IPS DF 4.7 (cell line): ENCODE measurements around the gene ELAC2.

Experiments
- DNase-seq: peaks from one replicate; pipeline ENCODE4 v3.0.0-alpha.2; 2013; ENCODE audit warnings: low spot score; ENCODE audit errors: extremely low read depth

The ELAC2 gene

DNA sequence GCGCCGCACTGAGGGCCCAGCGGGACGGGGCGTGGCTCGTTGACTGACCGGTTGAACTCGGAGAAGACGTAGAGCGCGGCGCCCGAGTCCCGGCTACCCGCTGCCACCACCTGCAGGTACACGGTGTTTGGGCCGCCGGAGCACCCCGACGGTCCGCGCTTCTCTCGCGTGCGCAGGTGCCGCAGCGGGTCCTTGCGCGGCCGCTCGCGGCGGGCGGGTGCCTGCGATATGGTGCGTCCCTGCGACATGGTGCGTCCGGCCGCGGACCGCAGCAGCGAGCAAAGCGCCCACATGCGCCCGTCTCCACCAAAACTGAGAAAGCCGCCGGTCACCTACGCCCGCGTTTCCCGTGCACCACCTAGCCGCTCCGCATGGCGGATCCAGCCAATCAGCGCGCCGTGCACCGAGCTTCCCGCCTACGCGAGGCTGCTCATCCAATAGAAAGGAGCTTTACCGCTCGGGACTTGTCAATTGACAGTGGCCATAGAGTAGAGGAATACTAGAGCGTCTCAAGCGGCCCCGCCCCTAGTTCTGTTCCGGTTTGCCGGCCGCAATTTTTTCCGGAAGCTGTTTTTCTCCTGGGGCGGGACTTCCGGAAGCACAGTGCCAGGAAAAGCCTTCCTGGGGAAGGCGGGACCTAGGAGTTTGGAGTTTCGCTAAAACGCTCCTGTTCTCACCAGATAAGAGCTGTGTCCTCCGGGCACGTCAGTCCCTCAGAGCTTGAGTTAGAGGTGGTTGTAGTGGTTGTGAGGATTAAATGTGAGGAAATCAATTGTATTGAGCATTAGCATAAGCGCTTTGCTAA, at the start of gene ELAC2:
Gene ELAC2, minus strand, starts transcription at position 373 of the 805 bp plus-strand sequence. Its CDS starts 80 bp downstream, at position 293.
- DNase-seq, result peak; percentile 85

DNA sequence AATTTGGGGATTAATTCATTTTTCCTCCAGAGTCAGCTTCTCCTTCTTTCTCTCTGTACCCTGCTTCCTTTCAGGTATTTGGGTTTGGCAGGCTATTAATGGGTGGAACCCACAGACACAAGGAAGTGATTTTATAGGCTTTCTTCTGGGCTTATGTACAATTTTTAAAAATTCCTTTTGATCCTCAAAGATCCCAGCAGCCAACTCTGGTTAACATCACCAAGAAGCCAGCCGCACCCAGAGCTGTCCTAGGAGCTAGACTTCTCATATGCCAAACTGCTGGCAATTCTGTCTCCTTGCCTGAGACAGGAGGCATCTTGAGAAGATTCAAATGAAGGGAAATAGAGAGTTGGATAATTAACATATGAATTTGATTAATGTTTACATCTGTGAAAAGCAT, 47.2 kb upstream of the ELAC2 start:
- no peak for DNase-seq

- no peak for DNase-seq
These were observed 37.3 kb upstream of the ELAC2 start for GRCh38 chr17:13055131-13055530.

- DNase-seq, result no peak
These were observed 36.8 kb upstream of the ELAC2 start for GRCh38 chr17:13054666-13055065.

DNA sequence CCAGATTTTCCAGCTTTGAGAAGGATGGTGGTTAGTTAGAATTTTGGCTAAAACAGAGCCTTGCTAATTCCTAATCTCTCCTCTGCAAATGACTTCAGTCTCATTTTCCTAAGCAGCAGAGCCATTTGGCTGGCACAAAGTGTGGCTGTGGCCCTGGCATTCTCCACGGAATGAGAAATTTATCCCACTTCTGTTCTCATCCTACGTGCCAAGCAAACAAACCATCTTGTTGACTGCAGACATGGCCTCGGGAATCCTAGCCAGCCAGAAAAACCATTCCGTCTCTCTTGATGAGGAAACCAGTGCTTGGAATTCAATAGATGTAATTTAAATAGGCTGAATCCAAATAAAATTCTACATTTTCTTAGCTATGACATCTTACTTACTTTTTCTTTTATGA, 34.1 kb upstream of the ELAC2 start:
- DNase-seq, result no peak

DNA sequence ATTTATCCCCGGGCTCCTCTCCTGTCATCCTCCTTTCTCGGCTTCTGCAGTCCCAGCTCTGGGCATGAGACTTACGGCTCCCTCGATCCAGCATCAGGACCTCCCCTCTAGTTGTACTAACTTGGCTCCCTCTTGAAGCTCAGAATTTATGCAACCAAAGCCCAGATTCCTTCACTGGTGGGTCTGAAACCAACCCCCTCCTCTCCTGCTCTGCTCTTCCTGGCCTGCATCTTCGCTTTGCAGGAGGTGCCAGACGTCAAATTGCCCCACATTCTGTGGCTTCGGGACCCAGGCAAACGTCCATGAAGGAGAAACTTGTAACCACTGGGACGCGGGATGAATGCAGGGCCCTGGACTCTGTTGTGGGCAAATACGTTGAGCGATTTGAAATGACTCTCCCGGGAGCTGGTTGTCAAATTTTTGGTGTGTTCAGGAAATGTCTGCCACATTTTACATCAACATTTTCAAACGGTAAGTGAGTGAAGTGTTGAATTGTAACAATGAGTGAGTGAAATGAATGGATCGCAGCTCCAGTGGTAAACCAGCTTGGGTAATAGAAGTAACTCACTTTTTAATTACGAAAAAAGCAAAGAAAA, 29.3 kb upstream of the ELAC2 start:
- no peak for DNase-seq

DNA sequence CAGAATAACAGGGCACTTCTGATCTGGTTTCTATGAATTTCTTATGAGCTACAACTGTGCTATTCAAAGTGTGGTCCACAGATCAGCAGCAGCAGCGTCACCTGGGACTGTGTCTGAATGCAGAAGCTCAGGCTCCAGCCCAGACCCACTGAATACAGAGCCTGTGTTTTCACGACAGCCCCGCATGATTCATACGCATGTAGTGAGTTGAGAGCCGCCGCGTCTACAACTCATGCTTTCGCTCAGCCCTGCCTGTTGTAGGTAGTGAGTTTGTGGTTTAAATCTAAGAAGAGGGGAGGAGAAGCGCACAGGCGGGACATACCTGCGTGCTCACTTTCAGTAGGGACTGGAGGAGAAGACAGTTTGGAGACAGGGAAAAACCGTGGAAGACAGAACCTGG, 28.5 kb upstream of the ELAC2 start:
- no peak for DNase-seq

- DNase-seq, result no peak
These were observed 26.8 kb upstream of the ELAC2 start for GRCh38 chr17:13044572-13045065.

GRCh38 chr17:13038931-13039665, 21.3 kb upstream of the ELAC2 start:
- no peak for DNase-seq

GRCh38 chr17:13036751-13037150, 18.9 kb upstream of the ELAC2 start:
- no peak for DNase-seq

DNA sequence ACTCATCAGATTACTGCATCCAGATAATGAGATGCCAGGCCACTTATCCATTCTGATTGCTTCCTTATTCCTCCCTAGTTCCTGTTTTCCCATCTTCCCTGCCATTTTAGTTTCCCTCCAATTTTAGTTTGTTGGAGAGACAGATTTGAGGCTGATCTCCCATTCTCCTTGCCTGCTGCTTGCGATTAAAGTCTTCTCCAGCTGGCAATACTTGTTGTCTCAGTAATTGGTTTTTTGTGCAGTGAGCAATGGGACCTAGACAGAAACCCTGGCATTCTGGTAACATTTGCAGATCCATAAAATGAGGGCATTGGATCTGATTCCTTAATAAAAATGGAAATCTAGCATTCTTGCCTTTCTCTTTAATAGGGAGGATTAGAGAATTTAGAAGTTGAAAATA, 17.6 kb upstream of the ELAC2 start:
- DNase-seq, result no peak

- no peak for DNase-seq
These were observed 14.0 kb upstream of the ELAC2 start for GRCh38 chr17:13031718-13032350.

DNA sequence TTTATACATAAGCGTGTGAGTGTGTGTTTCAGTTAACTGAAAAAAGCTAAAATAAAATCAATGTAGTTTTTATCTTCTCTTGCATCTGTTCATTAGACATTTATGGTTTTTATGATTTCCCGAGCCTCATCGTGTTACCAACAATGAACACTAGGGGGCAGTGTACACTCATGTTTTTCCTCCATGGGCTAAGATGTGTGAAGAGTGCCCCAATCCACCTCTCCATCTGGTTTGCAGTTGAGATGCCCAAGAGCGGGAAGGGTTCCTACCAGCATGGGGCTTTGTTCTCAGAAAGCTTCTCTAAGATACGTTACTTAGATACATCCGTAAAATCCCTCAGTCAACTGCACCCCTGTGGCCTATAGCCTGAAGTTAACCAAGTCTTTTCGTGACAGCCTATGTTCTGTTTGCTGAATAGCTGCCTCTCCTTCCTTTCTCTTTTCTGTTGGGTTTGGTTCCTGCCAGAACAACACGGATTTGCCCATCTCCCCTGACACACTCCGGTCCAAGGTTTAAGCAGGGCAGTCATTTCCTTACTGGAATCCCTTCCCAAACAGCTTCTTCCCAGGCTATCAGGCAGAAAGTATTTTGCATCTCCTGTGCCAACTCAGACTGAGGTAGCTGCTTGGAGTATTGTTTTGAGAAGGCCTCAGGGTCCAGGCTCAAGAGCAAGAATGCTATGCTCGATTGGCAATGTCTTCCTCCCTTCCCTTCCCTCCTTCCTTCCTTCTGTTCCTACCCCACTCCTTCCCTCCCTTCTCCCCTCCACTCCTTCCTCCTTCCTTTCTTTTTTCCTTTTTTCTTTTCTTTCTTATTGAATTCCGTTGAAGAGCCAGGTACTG, 12.9 kb upstream of the ELAC2 start:
- DNase-seq, result no peak

DNA sequence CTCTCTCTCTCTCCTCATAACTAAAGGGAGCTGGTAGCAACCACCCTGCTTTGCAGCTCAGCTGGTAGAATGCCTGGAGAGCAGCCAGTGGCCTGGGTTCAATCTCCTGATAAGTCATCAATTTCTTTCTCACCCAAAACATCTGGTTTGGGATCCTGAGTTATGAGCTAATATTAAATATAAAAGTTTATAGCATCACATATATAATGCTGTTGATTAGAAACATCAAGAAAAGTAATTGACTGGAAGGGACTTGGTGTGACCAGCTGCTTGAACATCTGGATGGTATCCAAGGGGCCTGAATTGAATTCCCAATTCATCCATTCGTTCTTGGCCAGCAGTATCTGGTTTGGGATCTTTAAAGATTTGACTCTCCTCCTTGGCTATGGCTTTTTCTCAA, 12.2 kb upstream of the ELAC2 start:
- DNase-seq, result no peak

GRCh38 chr17:13029340-13029739, 11.5 kb upstream of the ELAC2 start:
- DNase-seq, result no peak

DNA sequence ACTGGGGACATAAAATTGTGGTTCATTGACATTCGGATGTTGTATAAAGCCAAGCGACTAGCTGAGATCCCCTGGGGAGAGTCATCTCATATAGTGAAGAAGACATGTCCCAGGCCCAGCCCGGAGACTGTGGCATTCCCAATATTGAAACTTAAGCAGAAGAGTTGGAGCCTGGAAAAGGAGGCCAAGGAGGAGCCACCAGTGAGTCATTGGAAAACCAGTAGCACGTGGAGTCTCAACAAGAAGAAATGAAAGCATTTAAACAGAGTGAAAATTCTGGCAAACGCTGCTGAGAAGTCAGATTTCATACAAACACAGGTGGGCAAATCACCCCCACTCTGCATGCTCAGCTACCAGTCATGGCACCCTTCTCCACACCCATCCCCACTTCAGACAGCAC, 9.4 kb upstream of the ELAC2 start:
- no peak for DNase-seq

- no peak for DNase-seq
These were observed 7.9 kb upstream of the ELAC2 start for GRCh38 chr17:13025687-13026086.

DNA sequence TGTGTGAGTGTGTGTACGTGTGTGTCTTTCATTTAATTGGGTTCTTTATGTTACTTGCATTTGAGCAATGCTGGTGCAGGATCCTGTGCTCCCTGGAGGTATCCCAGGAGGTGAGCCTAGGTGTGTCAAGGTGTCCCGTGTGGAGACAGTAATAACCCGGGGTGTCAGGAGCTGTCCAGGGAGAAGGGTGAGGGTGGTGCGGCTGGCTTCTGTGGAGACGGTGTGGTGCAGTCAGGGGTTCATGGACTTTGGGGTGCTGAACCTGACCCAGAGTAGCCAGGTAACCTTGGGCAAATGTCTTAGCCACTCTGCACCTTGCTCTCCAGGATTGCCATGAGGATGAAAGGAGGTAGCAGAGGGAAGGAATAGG, 7.4 kb upstream of the ELAC2 start:
- DNase-seq, result no peak

- DNase-seq, result no peak
These were observed 6.9 kb upstream of the ELAC2 start for GRCh38 chr17:13024526-13025257.

- no peak for DNase-seq
These were observed 6.2 kb upstream of the ELAC2 start for GRCh38 chr17:13024016-13024415.
